Retinal pigment epithelial cell (primary cell): ENCODE data around the gene ARSG.

Experiments used
- DNase-seq: peaks from one replicate; pipeline ENCODE4 v3.0.0-alpha.2; 2010; ENCODE audit warnings: low read depth
- H3K4me3 ChIP-seq: 2 replicates; pipeline ENCODE4 v1.5.1; 2011; ENCODE audit warnings: mild to moderate bottlenecking, low read length, control low read depth, moderate library complexity
- TF ChIP-seq, protein P1 (sequence below): conservative IDR thresholded peaks from 2 replicates; pipeline ENCODE4 v1.5.1; 2011; ENCODE audit warnings: low read depth, low read length, control low read depth, inconsistent platforms

Gene ARSG

DNA sequence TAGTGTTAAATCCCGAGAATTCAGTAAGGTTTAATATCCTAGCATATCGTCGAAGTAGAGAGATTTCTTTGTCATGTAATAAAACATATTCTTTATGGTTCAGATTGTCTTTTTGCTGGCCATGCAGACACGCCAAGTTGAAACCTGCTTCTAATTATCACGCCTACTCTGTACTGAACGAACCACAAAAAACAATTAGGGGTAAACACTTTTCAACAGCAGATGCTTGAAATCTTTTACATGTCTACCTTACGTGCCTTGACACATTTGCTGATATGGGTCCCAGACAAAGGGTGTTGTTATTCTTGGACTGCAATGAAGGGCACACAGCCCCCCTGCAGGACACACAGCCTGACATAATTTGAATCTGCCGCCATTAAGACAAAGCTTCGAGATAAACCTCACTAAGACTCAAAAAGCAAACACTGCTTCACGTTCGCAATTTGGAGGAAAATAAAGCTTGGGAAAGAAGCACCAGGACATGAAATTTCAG is 152.7 kb downstream of the ARSG start:
- TF ChIP-seq, protein P1, sequence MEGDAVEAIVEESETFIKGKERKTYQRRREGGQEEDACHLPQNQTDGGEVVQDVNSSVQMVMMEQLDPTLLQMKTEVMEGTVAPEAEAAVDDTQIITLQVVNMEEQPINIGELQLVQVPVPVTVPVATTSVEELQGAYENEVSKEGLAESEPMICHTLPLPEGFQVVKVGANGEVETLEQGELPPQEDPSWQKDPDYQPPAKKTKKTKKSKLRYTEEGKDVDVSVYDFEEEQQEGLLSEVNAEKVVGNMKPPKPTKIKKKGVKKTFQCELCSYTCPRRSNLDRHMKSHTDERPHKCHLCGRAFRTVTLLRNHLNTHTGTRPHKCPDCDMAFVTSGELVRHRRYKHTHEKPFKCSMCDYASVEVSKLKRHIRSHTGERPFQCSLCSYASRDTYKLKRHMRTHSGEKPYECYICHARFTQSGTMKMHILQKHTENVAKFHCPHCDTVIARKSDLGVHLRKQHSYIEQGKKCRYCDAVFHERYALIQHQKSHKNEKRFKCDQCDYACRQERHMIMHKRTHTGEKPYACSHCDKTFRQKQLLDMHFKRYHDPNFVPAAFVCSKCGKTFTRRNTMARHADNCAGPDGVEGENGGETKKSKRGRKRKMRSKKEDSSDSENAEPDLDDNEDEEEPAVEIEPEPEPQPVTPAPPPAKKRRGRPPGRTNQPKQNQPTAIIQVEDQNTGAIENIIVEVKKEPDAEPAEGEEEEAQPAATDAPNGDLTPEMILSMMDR: no peak
- no peak overlapping the region for H3K4me3 ChIP-seq
- DNase-seq: no peak

- H3K4me3 ChIP-seq: no peak overlapping the region
- DNase-seq: no peak
- TF ChIP-seq, protein P1: no peak
These were observed 154.4 kb downstream of the ARSG start for GRCh38 chr17:68445671-68446070.

- no peak for DNase-seq
- TF ChIP-seq, protein P1: no peak
These were observed 155.3 kb downstream of the ARSG start for GRCh38 chr17:68446626-68447041.

GRCh38 chr17:68449021-68449739 is 157.9 kb downstream of the ARSG start:
- no peak overlapping the region for H3K4me3 ChIP-seq
- DNase-seq: no peak
- TF ChIP-seq, protein P1: no peak

More at GRCh38 chr17:68446626-68447041, 155.3 kb downstream of the ARSG start:
- H3K4me3 ChIP-seq: no peak overlapping the region

- H3K4me3 ChIP-seq: no peak overlapping the region
- DNase-seq: no peak
- TF ChIP-seq, protein P1: no peak
These were observed 159.1 kb downstream of the ARSG start for GRCh38 chr17:68450391-68450790.

DNA sequence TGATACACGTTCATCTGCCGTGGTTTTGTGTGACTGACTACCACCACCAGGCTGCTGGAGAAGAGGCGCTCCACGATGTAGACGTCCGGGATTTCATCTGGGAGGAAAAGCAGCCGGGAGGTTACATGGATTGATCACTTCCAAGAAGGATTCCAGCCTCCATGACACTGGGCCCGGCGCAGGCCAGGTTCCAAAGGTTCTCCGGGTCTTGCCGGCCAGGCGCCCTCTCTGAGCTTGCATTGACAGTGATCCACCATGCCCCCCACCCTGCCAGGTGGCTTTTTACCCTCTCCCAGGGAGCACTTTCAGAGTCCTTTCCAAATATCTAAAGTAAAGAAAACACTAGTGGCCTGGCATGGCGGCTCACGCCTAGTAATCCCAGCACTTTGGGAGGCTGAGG is 159.5 kb downstream of the ARSG start:
- H3K4me3 ChIP-seq: no peak overlapping the region
- TF ChIP-seq, protein P1: no peak
- no peak for DNase-seq
